Measurements from ENCODE around the gene DPP4.

DNA sequence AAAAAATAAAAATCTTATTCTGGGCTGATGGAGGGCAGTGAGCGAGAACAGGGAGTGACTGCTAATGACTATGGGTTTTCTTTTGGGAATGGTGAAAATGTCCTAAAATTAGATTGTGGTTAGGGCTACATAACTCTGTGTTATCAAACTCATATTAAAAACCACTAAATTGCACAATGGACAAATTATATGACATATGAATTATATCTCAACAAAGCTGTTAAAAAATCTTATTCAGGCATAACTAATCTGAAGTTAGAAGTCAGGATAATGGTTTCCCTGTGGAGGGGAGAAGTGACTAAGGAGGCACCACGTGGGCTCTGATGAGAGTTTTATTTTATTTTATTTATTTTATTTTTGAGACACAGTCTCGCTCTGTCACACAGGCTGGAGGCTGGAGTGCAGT lies 32.1 kb upstream of the DPP4 start:
- TF ChIP-seq, protein P1, sequence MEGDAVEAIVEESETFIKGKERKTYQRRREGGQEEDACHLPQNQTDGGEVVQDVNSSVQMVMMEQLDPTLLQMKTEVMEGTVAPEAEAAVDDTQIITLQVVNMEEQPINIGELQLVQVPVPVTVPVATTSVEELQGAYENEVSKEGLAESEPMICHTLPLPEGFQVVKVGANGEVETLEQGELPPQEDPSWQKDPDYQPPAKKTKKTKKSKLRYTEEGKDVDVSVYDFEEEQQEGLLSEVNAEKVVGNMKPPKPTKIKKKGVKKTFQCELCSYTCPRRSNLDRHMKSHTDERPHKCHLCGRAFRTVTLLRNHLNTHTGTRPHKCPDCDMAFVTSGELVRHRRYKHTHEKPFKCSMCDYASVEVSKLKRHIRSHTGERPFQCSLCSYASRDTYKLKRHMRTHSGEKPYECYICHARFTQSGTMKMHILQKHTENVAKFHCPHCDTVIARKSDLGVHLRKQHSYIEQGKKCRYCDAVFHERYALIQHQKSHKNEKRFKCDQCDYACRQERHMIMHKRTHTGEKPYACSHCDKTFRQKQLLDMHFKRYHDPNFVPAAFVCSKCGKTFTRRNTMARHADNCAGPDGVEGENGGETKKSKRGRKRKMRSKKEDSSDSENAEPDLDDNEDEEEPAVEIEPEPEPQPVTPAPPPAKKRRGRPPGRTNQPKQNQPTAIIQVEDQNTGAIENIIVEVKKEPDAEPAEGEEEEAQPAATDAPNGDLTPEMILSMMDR (IDR thresholded peaks at IDR 0.05) = no peak
- no peak for TF ChIP-seq POLR2A (IDR thresholded peaks at IDR 0.05)
